AG09309 (cell line): Measurements from ENCODE around the gene PHF1.

Experiments used
- DNase-seq: peaks from one replicate; pipeline ENCODE4 v3.0.0-alpha.2; 2010; ENCODE audit warnings: low read depth
- H3K4me3 ChIP-seq: 2 replicates; pipeline ENCODE4 v1.5.1; 2011; ENCODE audit warnings: mild to moderate bottlenecking, low read depth, low read length, moderate library complexity; ENCODE audit not compliant: control insufficient read depth
- TF ChIP-seq, protein P1 (sequence below): IDR thresholded peaks from 2 replicates; pipeline ENCODE4 v1.5.1; 2011; ENCODE audit warnings: mild to moderate bottlenecking, low read depth, low read length, inconsistent platforms; ENCODE audit not compliant: insufficient read depth, control insufficient read depth; ENCODE audit errors: missing control alignments

Gene PHF1

DNA sequence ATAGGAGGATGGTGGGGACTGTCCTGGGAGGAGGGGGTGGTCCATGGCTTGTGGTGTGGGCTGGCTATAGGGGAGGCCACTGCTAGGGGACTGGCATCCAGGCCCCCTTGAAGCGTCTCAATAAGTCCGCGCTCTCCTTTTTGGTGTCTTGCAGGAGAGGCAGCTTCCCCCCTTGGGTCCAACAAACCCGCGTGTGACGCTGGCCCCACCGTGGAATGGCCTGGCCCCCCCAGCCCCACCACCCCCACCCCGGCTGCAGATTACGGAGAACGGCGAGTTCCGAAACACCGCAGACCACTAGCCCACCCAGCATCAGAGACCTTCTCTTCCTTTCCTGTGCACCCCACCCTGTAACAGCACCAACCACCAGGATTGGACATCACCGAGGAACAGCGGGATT is 40.8 kb downstream of the PHF1 start:
- DNase-seq = no peak
- TF ChIP-seq, protein P1, sequence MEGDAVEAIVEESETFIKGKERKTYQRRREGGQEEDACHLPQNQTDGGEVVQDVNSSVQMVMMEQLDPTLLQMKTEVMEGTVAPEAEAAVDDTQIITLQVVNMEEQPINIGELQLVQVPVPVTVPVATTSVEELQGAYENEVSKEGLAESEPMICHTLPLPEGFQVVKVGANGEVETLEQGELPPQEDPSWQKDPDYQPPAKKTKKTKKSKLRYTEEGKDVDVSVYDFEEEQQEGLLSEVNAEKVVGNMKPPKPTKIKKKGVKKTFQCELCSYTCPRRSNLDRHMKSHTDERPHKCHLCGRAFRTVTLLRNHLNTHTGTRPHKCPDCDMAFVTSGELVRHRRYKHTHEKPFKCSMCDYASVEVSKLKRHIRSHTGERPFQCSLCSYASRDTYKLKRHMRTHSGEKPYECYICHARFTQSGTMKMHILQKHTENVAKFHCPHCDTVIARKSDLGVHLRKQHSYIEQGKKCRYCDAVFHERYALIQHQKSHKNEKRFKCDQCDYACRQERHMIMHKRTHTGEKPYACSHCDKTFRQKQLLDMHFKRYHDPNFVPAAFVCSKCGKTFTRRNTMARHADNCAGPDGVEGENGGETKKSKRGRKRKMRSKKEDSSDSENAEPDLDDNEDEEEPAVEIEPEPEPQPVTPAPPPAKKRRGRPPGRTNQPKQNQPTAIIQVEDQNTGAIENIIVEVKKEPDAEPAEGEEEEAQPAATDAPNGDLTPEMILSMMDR = no peak
- H3K4me3 ChIP-seq = no peak overlapping the region

DNA sequence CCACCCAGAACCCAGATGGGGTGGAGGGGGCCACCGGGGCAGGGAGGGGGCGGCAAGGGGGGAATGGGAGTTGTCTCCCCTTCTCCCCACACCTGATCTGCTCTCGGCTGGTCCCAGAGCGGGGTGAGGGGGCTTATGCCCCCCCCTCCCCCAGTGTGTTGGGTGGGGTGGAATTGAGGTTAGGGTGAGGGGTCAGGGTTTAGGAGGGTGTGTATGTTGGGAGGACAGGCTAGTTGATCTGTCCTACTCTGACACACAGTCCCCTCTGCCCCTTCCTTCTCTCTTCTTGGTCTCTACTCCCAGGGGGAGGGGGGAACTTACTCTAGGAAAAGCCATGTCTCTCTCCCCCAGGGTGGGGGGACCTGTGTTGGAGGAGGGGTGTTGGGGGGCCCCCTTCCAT is 41.7 kb downstream of the PHF1 start:
- TF ChIP-seq, protein P1 = no peak
- DNase-seq = no peak
- H3K4me3 ChIP-seq = no peak overlapping the region

DNA sequence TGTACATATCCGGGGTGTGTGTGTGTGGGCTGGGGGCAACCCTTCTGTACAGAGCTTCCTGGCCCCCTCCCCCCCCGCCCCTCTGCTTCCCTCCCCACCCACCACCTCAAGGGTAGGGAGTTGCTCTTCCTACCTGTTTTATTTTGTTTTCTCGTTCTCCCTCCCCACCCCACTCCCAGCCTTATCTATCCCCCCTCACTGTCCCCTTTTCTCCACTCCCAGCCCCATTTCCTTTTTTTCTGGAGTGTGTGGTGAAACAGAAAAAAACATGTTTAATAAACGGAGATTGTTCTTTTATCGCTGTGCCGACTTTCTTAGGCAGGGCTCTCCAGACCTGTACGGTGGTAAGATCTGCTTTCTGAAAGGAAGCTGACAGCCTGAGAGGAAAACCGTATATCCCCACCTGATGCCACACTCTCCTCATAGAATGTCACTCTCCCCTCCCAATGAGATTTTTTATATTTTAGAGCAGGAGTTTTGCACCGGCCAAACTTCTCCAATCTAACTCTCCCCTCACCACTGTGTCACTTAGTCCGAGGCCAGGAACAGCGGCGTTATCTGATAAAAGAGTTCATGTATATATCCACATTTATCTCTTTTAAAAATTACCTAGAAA is 42.7 kb downstream of the PHF1 start:
- TF ChIP-seq, protein P1 = no peak
- no peak for DNase-seq
- peak overlapping the region; percentile 70 for H3K4me3 ChIP-seq

DNA sequence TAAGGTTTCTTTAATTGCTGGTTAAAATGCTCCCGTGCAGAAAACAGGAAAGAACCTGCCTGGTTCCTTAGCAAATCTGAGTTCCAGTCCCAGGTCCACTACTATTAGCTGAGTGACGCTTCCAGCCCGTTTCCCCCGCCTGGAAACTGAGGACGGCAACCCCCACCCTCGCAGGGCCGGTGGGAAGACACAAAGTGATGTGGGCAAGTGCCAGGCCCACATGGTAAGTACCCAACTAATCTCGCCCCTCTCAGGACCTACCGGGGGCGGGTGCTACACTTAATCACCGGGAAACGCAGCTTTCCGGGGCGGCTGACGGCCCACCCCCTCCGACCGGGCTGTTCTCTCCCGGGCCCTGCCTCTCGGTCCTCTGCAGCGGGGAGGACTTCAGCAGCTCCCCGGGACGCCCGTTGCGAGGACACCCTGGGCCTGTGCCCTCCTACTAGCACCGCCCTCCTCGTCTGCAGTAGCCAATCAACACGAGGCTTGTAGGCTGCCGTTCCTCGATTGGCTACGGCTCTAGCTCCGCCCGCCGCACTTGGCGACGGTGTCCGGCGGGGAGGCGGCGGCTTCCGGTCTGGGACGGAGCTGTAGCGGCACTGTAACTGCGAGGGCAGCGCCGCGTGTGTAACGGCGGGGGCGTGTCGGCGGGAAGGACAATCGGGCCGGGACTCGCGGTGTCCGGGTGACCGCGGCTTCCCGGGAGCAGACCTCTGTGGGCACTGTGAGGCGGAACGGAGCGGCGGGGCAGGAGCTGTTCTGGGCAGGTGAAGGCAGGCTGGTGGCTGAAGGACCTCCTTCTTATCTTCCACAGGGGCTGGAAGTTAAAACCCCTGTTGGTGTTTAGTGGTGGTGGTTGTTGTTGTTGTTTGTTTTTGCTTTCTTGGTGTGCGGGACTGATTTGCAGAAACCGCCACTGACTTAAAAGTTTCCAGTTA is 43.5 kb downstream of the PHF1 start, which contains the start of gene ZBTB9:
ZBTB9 (plus strand) TSS at position 568 of the 938 bp plus-strand sequence. CDS start 525 bp downstream, outside the sequence.
- peak; percentile 78 for DNase-seq
- H3K4me3 ChIP-seq = peak within 1 kb of the TSS; percentile 70
- TF ChIP-seq, protein P1 = no peak

DNA sequence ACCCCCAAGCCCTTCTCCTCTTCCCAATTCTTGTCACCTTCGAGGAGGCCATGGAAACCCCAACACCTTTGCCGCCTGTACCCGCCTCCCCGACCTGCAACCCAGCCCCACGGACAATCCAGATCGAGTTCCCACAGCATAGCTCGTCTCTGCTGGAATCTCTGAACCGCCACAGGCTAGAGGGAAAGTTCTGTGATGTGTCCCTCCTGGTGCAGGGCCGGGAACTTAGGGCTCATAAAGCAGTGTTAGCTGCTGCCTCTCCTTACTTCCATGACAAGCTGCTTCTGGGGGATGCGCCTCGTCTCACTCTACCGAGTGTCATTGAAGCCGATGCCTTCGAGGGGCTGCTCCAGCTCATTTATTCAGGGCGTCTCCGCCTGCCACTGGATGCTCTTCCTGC is 44.2 kb downstream of the PHF1 start:
- TF ChIP-seq, protein P1 = no peak
- DNase-seq = no peak
- peak overlapping the region; percentile 70 for H3K4me3 ChIP-seq

DNA sequence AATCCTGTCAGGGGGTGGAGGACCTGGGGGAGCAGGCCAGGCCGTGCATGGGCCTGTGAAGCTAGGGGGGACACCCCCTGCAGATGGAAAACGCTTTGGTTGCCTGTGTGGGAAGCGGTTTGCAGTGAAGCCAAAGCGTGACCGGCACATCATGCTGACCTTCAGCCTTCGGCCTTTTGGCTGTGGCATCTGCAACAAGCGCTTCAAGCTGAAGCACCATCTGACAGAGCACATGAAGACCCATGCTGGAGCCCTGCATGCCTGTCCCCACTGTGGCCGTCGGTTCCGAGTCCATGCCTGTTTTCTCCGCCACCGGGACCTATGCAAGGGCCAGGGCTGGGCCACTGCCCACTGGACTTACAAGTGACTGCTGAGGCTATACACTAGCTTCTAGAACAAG is 45.3 kb downstream of the PHF1 start:
- H3K4me3 ChIP-seq = no peak overlapping the region

More for the DNA sequence above, 45.3 kb downstream of the PHF1 start:
- TF ChIP-seq, protein P1 = no peak
- DNase-seq = no peak
